HepG2 (cell line): Measurements from ENCODE around the gene PPP1R3F. TPM values are rescaled to one million over a fixed set of nuclear protein-coding genes. Genes with fewer than 3 reads are reported as not detected.

ENCODE experiments used
- ATAC-seq: fragments of 200-7000 bp; cut with Tn5 transposase; 3 replicates; pipeline ENCODE4 v1.9.1; 2020; ENCODE audit warnings: mild to moderate bottlenecking, moderate library complexity
- BruUV-seq: library from RNA; stranded (reverse); fragments of 400-500 nt; replicated peaks from 2 replicates; lab custom pipeline; 2021; lab: Mats Ljungman, UMichigan
- CTCF ChIA-PET: fragments of 300-600 bp; formaldehyde crosslinking; extraction: SDS; loops from one replicate; lab custom pipeline; 2021; ENCODE audit warnings: low total read pairs, inconsistent platforms, low intra/inter-chr PET ratio; lab: Yijun Ruan, JAX
- POLR2A ChIA-PET: fragments of 350-600 bp; sonication (Branson Sonifier 250); formaldehyde crosslinking; loops from one replicate; lab custom pipeline; 2020; ENCODE audit warnings: antibody characterized with exemption, inconsistent platforms; lab: Yijun Ruan, JAX
- DNase-seq: peaks from one replicate; pipeline ENCODE4 v3.0.0-alpha.2; 2015; ENCODE audit warnings: low spot score
- FAIRE-seq: peaks from 3 replicates; lab custom pipeline; 2011; peaks lifted over from hg19 to GRCh38; lab: Jason Lieb, UNC
- H2AFZ ChIP-seq: one replicate; pipeline ENCODE4 v1.6.1; 2011; ENCODE audit warnings: low read length, inconsistent platforms
- H3K27ac ChIP-seq: fragments of 300-600 bp; 3 replicates; pipeline ENCODE4 v1.8.0; 2011; ENCODE audit warnings: mixed run types, mild to moderate bottlenecking, mixed read lengths, low read length, inconsistent platforms; ENCODE audit not compliant: insufficient read depth; ENCODE audit errors: extremely low read length
- H3K27me3 ChIP-seq, 2 experiments: fragments of 200-600 bp in 1 of 2; 2 replicates in 1 of 2; 3 replicates in 1 of 2; pipeline versions ENCODE4 v1.6.0 to v1.8.0; 2011; ENCODE audit warnings: low read length in 2 of 2, mild to moderate bottlenecking in 2 of 2, moderate library complexity in 2 of 2, inconsistent platforms in 1 of 2; ENCODE audit not compliant: insufficient read depth in 2 of 2, control insufficient read depth in 1 of 2
- H3K36me3 ChIP-seq, 2 experiments: fragments of 200-600 bp in 1 of 2; replicated peaks in 1 of 2; 2 replicates in 1 of 2; 3 replicates in 1 of 2; pipeline versions ENCODE4 v1.5.1 to v1.8.0; 2011; ENCODE audit warnings: low read length in 2 of 2, inconsistent platforms in 1 of 2; ENCODE audit not compliant: insufficient read depth in 2 of 2, control insufficient read depth in 1 of 2
- H3K4me1 ChIP-seq: 2 replicates; pipeline ENCODE4 v1.5.1; 2012; ENCODE audit warnings: low read length, inconsistent platforms; ENCODE audit not compliant: insufficient read depth
- H3K4me2 ChIP-seq: 2 replicates; pipeline ENCODE4 v1.6.0; 2011; ENCODE audit warnings: low read depth, low read length, inconsistent platforms
- H3K4me3 ChIP-seq, 3 experiments: fragments of 200-600 bp in 1 of 3; sonication (generic), shearing (Covaris generic) in 1 of 3; replicated peaks in 1 of 3; 2 replicates each; pipeline ENCODE4 v1.5.1; 2011 to 2016; ENCODE audit warnings: low read length in 3 of 3, inconsistent platforms in 2 of 3, low read depth in 2 of 3, mild to moderate bottlenecking in 2 of 3, control low read depth in 1 of 3, mixed read lengths in 1 of 3; ENCODE audit not compliant: insufficient read depth in 1 of 3
- H3K79me2 ChIP-seq: one replicate; pipeline ENCODE4 v1.6.1; 2011; ENCODE audit warnings: low read length, inconsistent platforms; ENCODE audit not compliant: insufficient read depth
- H3K9ac ChIP-seq: 2 replicates; pipeline ENCODE4 v1.6.0; 2011; ENCODE audit warnings: mild to moderate bottlenecking, low read depth, low read length, inconsistent platforms; ENCODE audit not compliant: insufficient read depth
- H3K9me3 ChIP-seq: 2 replicates; pipeline ENCODE4 v1.5.1; 2012; ENCODE audit warnings: mild to moderate bottlenecking, low read length
- H4K20me1 ChIP-seq: 2 replicates; pipeline ENCODE4 v1.6.0; 2011; ENCODE audit warnings: inconsistent platforms, mild to moderate bottlenecking, low read length, moderate library complexity; ENCODE audit not compliant: insufficient read depth
- FOXC1 ChIP-seq: sonication (generic); formaldehyde crosslinking; IDR thresholded peaks from 2 replicates; pipeline ENCODE4 v1.8.0; 2022; ENCODE audit warnings: mild to moderate bottlenecking, missing genetic modification reagents, borderline replicate concordance
- GABPA ChIP-seq, 2 experiments: IDR thresholded peaks; 2 replicates each; pipeline ENCODE4 v1.6.1; 2011 to 2016; ENCODE audit warnings: low read depth in 2 of 2, low read length in 1 of 2, missing biosample characterization in 1 of 2, missing genetic modification characterization in 1 of 2
- JDP2 ChIP-seq: sonication (generic); formaldehyde crosslinking; IDR thresholded peaks from 2 replicates; pipeline ENCODE4 v1.8.1; 2022; ENCODE audit warnings: missing genetic modification reagents, borderline replicate concordance
- SMAD3 ChIP-seq: sonication (generic); formaldehyde crosslinking; IDR thresholded peaks from 2 replicates; pipeline ENCODE4 v1.4.0; 2020; ENCODE audit warnings: missing genetic modification reagents
- SRSF9 ChIP-seq: fragments of 200-400 bp; formaldehyde crosslinking; IDR thresholded peaks from 2 replicates; pipeline ENCODE4 v1.6.1; 2018; ENCODE audit warnings: borderline replicate concordance, mild to moderate bottlenecking, low read depth, low read length; ENCODE audit not compliant: insufficient read depth, poor library complexity, severe bottlenecking
- XRCC5 ChIP-seq: fragments of 200-400 bp; formaldehyde crosslinking; optimal IDR thresholded peaks from 2 replicates; pipeline ENCODE3; 2017; ENCODE audit warnings: mild to moderate bottlenecking, low read length
- ZNF160 ChIP-seq: sonication (generic); formaldehyde crosslinking; IDR thresholded peaks from 2 replicates; pipeline ENCODE4 v1.8.0; 2022; ENCODE audit warnings: mild to moderate bottlenecking, inconsistent platforms, missing genetic modification reagents
- ZNF282 ChIP-seq: fragments of 450-650 bp; IDR thresholded peaks from 2 replicates; pipeline ENCODE4 v1.6.1; 2018; ENCODE audit not compliant: partially characterized antibody
- ZNF468 ChIP-seq: sonication (generic); formaldehyde crosslinking; IDR thresholded peaks from 2 replicates; pipeline ENCODE4 v1.8.0; 2022; ENCODE audit warnings: mild to moderate bottlenecking, moderate library complexity, missing genetic modification reagents
- ZNF569 ChIP-seq: sonication (generic); formaldehyde crosslinking; IDR thresholded peaks from 2 replicates; pipeline ENCODE4 v1.5.0; 2020; ENCODE audit warnings: mild to moderate bottlenecking, missing genetic modification reagents, moderate library complexity, borderline replicate concordance
- ZSCAN22 ChIP-seq: sonication (generic); formaldehyde crosslinking; IDR thresholded peaks from 2 replicates; pipeline ENCODE4 v1.4.0; 2020; ENCODE audit warnings: mild to moderate bottlenecking, missing genetic modification reagents
- WGBS: methylation state at CpG from one replicate; pipeline ENCODE4 v1.1.6; 2017; ENCODE audit warnings: low lambda C conversion rate; 5-methylcytosine and 5-hydroxymethylcytosine counted together
- in situ Hi-C: cut with HindIII; loops from 2 replicates; pipeline ENCODE4 v1.10.0; 2017; ENCODE audit warnings: low pct_unique_long_range_greater_than_20kb; ENCODE audit not compliant: extremely low pct_ligation_motif_present
- intact Hi-C: fragments of 100-400 bp; cut with micrococcal nuclease; formaldehyde crosslinking; loops from one replicate; pipeline ENCODE4 v1.10.0; 2022; ENCODE audit not compliant: unreplicated experiment
- polyA plus RNA-seq, 8 experiments: library from polyadenylated mRNA; depleted of rRNA in 3 of 8; stranded (reverse) in 7 of 8; unstranded in 1 of 8; fragments of >200 nt; fragmentation: Illumina TruSeq in 4 of 8; extraction: Trizol in 4 of 8; gene quantifications; 2 replicates each; pipeline versions ENCODE4 v1.2.1 to v1.2.3, GENCODE V29; 2011 to 2016; ENCODE audit warnings: low read depth in 4 of 8, missing spikeins in 1 of 8, mixed read lengths in 1 of 8; ENCODE audit not compliant: insufficient read depth in 1 of 8
- total RNA-seq, 5 experiments: library from RNA; depleted of rRNA; stranded (reverse); fragments of >200 nt; fragmentation: Illumina TruSeq; extraction: Trizol; gene quantifications; 2 replicates each; pipeline ENCODE4 v1.2.3, GENCODE V29; 2016; ENCODE audit warnings: low read depth in 1 of 5
- TF ChIP-seq, protein P1 (sequence below): sonication (generic); formaldehyde crosslinking; IDR thresholded peaks from 2 replicates; pipeline ENCODE4 v1.8.1; 2023; ENCODE audit warnings: mild to moderate bottlenecking, missing genetic modification reagents
- TF ChIP-seq, protein P2 (sequence below): sonication (generic); formaldehyde crosslinking; IDR thresholded peaks from 2 replicates; pipeline ENCODE4 v1.4.0; 2020; ENCODE audit warnings: mild to moderate bottlenecking, missing genetic modification reagents
- TF ChIP-seq, protein P3 (sequence below): sonication (generic); formaldehyde crosslinking; IDR thresholded peaks from 2 replicates; pipeline ENCODE4 v1.4.0; 2020; ENCODE audit warnings: missing genetic modification reagents

PPP1R3F gene
- total and polyA plus RNA-seq, 2 of the 13 experiments (the other 11 are each of a cell fraction or from before 2014, with no cell fraction given) = 0.82 to 0.84 TPM

DNA sequence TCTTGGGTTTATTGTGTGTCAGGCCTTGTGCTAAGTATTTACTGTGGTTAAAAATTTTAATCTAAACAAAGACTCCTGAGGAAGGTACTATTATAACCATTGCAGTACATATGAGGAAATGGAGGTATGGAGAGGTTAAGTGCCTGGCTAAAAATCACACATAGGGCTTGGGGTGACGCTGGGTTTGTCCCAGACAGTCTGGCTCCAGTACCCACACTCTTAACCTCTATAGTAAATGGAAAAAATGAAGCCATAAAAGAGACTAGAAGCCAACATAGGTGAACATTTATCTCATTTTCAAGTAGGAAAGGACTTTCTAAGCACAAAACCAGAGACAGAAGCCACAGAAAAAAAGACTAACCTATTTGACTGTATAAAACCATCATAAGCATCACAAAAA lies 7.0 kb upstream of the PPP1R3F start (continued):
- no peak for TF ChIP-seq ZNF160 (CRISPR knock-in tag)
- TF ChIP-seq JDP2 (CRISPR knock-in tag) = no peak
- TF ChIP-seq ZNF468 (CRISPR knock-in tag) = no peak
- TF ChIP-seq, protein P1, sequence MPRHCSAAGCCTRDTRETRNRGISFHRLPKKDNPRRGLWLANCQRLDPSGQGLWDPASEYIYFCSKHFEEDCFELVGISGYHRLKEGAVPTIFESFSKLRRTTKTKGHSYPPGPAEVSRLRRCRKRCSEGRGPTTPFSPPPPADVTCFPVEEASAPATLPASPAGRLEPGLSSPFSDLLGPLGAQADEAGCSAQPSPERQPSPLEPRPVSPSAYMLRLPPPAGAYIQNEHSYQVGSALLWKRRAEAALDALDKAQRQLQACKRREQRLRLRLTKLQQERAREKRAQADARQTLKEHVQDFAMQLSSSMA (CRISPR knock-in tag) = no peak
- TF ChIP-seq ZNF282 = no peak
- TF ChIP-seq XRCC5 = no peak
- no peak for TF ChIP-seq ZNF569 (CRISPR knock-in tag)
- no peak for TF ChIP-seq GABPA (IDR thresholded peaks at IDR 0.05; ENCODE audit: low read depth, low read length)
- no peak for TF ChIP-seq GABPA (CRISPR knock-in tag; IDR thresholded peaks at IDR 0.05; ENCODE audit: low read depth)
- TF ChIP-seq FOXC1 = no peak
- no peak for TF ChIP-seq SMAD3 (CRISPR knock-in tag)

DNA sequence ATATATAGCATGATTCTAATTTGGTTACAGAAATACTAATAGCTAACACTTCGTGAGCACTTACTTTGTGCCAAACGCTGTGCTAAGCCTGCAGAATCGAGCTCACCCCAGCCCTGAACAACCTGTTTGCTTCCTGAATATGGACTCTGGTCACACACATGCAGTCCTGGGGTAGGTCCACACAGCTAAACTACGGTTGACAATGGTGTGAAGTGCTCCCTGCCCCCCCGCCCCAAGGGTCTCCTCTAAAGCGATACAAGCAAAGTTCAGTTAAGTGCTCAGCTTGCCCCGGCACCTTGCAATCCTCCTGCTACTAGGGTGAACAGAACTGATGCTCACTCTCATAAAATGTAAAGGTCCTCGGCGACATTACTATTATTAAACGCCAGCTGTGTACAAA lies 6.0 kb upstream of the PPP1R3F start:
- ATAC-seq (no peak), FAIRE-seq (no peak), DNase-seq (no peak)
- Histone ChIP-seq H3K79me2 (no peaks in the 10 kb centered on the region), H3K4me2 (0 out of 2 replicates have a peak overlapping the region, but pooled peaks have one; percentile 23), H3K27ac (no peak overlapping the region), H4K20me1 (no peaks in the 10 kb centered on the region), H3K4me3 (no peak overlapping the region), H2AFZ (no peak overlapping the region), H3K9ac (no peak overlapping the region), H3K36me3 (no peaks in the 10 kb centered on the region), H3K9me3 (no peaks in the 10 kb centered on the region), H3K27me3 (no peaks in the 10 kb centered on the region; a peak in 1 of 5 replicates), H3K4me1 (peaks cover 26% of the 10 kb centered on the region)
- POLR2A ChIA-PET = interaction anchor here (0.7 kb wide), 1 partner anchor 689 kb away, joined by 6 read pairs; no protein-coding TSS in a partner anchor
- in situ Hi-C loops (no loop called here), intact Hi-C loops (no loop called here)
- CTCF ChIA-PET = no interaction called here
- WGBS = 41% methylated on average over 8 of the region's 10 CpGs
- TF ChIP-seq ZSCAN22 (no peak), SRSF9 (no peak)
- TF ChIP-seq, protein P2, sequence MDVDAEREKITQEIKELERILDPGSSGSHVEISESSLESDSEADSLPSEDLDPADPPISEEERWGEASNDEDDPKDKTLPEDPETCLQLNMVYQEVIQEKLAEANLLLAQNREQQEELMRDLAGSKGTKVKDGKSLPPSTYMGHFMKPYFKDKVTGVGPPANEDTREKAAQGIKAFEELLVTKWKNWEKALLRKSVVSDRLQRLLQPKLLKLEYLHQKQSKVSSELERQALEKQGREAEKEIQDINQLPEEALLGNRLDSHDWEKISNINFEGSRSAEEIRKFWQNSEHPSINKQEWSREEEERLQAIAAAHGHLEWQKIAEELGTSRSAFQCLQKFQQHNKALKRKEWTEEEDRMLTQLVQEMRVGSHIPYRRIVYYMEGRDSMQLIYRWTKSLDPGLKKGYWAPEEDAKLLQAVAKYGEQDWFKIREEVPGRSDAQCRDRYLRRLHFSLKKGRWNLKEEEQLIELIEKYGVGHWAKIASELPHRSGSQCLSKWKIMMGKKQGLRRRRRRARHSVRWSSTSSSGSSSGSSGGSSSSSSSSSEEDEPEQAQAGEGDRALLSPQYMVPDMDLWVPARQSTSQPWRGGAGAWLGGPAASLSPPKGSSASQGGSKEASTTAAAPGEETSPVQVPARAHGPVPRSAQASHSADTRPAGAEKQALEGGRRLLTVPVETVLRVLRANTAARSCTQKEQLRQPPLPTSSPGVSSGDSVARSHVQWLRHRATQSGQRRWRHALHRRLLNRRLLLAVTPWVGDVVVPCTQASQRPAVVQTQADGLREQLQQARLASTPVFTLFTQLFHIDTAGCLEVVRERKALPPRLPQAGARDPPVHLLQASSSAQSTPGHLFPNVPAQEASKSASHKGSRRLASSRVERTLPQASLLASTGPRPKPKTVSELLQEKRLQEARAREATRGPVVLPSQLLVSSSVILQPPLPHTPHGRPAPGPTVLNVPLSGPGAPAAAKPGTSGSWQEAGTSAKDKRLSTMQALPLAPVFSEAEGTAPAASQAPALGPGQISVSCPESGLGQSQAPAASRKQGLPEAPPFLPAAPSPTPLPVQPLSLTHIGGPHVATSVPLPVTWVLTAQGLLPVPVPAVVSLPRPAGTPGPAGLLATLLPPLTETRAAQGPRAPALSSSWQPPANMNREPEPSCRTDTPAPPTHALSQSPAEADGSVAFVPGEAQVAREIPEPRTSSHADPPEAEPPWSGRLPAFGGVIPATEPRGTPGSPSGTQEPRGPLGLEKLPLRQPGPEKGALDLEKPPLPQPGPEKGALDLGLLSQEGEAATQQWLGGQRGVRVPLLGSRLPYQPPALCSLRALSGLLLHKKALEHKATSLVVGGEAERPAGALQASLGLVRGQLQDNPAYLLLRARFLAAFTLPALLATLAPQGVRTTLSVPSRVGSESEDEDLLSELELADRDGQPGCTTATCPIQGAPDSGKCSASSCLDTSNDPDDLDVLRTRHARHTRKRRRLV = no peak
- TF ChIP-seq, protein P3, sequence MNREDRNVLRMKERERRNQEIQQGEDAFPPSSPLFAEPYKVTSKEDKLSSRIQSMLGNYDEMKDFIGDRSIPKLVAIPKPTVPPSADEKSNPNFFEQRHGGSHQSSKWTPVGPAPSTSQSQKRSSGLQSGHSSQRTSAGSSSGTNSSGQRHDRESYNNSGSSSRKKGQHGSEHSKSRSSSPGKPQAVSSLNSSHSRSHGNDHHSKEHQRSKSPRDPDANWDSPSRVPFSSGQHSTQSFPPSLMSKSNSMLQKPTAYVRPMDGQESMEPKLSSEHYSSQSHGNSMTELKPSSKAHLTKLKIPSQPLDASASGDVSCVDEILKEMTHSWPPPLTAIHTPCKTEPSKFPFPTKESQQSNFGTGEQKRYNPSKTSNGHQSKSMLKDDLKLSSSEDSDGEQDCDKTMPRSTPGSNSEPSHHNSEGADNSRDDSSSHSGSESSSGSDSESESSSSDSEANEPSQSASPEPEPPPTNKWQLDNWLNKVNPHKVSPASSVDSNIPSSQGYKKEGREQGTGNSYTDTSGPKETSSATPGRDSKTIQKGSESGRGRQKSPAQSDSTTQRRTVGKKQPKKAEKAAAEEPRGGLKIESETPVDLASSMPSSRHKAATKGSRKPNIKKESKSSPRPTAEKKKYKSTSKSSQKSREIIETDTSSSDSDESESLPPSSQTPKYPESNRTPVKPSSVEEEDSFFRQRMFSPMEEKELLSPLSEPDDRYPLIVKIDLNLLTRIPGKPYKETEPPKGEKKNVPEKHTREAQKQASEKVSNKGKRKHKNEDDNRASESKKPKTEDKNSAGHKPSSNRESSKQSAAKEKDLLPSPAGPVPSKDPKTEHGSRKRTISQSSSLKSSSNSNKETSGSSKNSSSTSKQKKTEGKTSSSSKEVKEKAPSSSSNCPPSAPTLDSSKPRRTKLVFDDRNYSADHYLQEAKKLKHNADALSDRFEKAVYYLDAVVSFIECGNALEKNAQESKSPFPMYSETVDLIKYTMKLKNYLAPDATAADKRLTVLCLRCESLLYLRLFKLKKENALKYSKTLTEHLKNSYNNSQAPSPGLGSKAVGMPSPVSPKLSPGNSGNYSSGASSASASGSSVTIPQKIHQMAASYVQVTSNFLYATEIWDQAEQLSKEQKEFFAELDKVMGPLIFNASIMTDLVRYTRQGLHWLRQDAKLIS (CRISPR knock-in tag) = no peak
- BruUV-seq = no TSS peak
